K562 (cell line): Measurements from ENCODE around the gene ASIC3.

ENCODE experiments used
- ASH1L ChIP-seq: fragments of 450-650 bp; IDR thresholded peaks from 2 replicates; pipeline ENCODE4 v1.6.1; 2018; ENCODE audit warnings: borderline replicate concordance, mild to moderate bottlenecking, low read depth; ENCODE audit not compliant: partially characterized antibody
- CEBPB ChIP-seq: fragments of 450-650 bp; IDR thresholded peaks from 2 replicates; pipeline ENCODE4 v1.6.1; 2016; ENCODE audit warnings: missing genetic modification characterization, missing compliant biosample characterization
- KLF6 ChIP-seq: fragments of 250-450 bp; sonication (Bioruptor Pico); IDR thresholded peaks from 2 replicates; pipeline ENCODE4 v1.4.0; 2020; ENCODE audit warnings: mild to moderate bottlenecking, moderate library complexity, borderline replicate concordance
- POLR2A ChIP-seq: fragments of 450-650 bp; conservative IDR thresholded peaks from 2 replicates; pipeline ENCODE4 v1.6.1; 2016
- ZBTB17 ChIP-seq: fragments of 450-650 bp; formaldehyde crosslinking; IDR thresholded peaks from 2 replicates; pipeline ENCODE4 v1.4.0; 2020; ENCODE audit warnings: mild to moderate bottlenecking
- ZBTB7A ChIP-seq: IDR thresholded peaks from 2 replicates; pipeline ENCODE4 v1.6.1; 2011; ENCODE audit warnings: low read depth, mild to moderate bottlenecking, low read length, moderate library complexity, borderline replicate concordance; ENCODE audit not compliant: control insufficient read depth
- TF ChIP-seq, protein P1 (sequence below): sonication (generic); formaldehyde crosslinking; IDR thresholded peaks from 2 replicates; pipeline ENCODE4 v1.8.1; 2023; ENCODE audit warnings: mild to moderate bottlenecking, missing genetic modification reagents
- TF ChIP-seq, protein P2 (sequence below), 3 experiments: IDR thresholded peaks in 2 of 3; conservative IDR thresholded peaks in 1 of 3; 2 replicates each; pipeline ENCODE4 v1.5.1; 2011 to 2012; ENCODE audit warnings: low read length in 3 of 3, mild to moderate bottlenecking in 3 of 3, control low read depth in 2 of 3, improper control_type of control experiment in 1 of 3, inconsistent platforms in 1 of 3, low read depth in 1 of 3, mixed read lengths in 1 of 3, moderate library complexity in 1 of 3; ENCODE audit not compliant: insufficient read depth in 2 of 3
- TF ChIP-seq, protein P3 (sequence below): fragments of 250-450 bp; sonication (Bioruptor Pico); IDR thresholded peaks from 2 replicates; pipeline ENCODE4 v1.5.0; 2021; ENCODE audit warnings: mild to moderate bottlenecking, moderate library complexity
- TF ChIP-seq, protein P4 (sequence below): sonication (generic); formaldehyde crosslinking; IDR thresholded peaks from 2 replicates; pipeline ENCODE4 v1.8.0; 2022; ENCODE audit warnings: missing genetic modification reagents, mild to moderate bottlenecking, borderline replicate concordance

DNA sequence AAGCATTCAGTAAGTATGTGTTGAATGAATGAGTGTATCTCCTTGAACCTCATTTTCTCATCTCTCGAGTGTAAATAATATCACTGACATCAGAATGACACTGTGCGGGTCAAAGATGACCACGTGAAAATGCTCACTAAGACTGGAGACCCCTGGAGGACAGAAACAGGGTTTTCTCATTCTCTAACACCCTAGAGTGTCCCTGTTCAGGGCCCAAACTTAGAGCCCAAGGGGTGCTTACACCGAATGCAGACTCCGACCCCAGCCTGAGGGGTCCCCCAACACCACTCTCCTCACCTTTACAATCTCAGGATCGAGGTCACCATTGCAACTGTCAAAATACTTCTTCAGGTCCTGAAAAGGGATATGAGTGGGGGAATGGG is 7.9 kb downstream of the ASIC3 start:
- TF ChIP-seq CEBPB (no peak), ZBTB7A (no peak), ASH1L (no peak), ZBTB17 (no peak), KLF6 (CRISPR knock-in tag) (no peak), POLR2A (no peak)
- TF ChIP-seq, protein P1, sequence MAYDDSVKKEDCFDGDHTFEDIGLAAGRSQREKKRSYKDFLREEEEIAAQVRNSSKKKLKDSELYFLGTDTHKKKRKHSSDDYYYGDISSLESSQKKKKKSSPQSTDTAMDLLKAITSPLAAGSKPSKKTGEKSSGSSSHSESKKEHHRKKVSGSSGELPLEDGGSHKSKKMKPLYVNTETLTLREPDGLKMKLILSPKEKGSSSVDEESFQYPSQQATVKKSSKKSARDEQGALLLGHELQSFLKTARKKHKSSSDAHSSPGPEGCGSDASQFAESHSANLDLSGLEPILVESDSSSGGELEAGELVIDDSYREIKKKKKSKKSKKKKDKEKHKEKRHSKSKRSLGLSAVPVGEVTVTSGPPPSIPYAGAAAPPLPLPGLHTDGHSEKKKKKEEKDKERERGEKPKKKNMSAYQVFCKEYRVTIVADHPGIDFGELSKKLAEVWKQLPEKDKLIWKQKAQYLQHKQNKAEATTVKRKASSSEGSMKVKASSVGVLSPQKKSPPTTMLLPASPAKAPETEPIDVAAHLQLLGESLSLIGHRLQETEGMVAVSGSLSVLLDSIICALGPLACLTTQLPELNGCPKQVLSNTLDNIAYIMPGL, result no peak
- TF ChIP-seq, protein P2, sequence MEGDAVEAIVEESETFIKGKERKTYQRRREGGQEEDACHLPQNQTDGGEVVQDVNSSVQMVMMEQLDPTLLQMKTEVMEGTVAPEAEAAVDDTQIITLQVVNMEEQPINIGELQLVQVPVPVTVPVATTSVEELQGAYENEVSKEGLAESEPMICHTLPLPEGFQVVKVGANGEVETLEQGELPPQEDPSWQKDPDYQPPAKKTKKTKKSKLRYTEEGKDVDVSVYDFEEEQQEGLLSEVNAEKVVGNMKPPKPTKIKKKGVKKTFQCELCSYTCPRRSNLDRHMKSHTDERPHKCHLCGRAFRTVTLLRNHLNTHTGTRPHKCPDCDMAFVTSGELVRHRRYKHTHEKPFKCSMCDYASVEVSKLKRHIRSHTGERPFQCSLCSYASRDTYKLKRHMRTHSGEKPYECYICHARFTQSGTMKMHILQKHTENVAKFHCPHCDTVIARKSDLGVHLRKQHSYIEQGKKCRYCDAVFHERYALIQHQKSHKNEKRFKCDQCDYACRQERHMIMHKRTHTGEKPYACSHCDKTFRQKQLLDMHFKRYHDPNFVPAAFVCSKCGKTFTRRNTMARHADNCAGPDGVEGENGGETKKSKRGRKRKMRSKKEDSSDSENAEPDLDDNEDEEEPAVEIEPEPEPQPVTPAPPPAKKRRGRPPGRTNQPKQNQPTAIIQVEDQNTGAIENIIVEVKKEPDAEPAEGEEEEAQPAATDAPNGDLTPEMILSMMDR (IDR thresholded peaks at IDR 0.05 in 2 of 3, conservative IDR thresholded peaks at IDR 0.05 in 1 of 3; ENCODE audit: insufficient read depth in 2 of 3, low read depth in 1 of 3, low read length in 3 of 3), result peak; percentile 32 to 52 (median 47); a peak in 5 of 6 replicates
- TF ChIP-seq, protein P3, sequence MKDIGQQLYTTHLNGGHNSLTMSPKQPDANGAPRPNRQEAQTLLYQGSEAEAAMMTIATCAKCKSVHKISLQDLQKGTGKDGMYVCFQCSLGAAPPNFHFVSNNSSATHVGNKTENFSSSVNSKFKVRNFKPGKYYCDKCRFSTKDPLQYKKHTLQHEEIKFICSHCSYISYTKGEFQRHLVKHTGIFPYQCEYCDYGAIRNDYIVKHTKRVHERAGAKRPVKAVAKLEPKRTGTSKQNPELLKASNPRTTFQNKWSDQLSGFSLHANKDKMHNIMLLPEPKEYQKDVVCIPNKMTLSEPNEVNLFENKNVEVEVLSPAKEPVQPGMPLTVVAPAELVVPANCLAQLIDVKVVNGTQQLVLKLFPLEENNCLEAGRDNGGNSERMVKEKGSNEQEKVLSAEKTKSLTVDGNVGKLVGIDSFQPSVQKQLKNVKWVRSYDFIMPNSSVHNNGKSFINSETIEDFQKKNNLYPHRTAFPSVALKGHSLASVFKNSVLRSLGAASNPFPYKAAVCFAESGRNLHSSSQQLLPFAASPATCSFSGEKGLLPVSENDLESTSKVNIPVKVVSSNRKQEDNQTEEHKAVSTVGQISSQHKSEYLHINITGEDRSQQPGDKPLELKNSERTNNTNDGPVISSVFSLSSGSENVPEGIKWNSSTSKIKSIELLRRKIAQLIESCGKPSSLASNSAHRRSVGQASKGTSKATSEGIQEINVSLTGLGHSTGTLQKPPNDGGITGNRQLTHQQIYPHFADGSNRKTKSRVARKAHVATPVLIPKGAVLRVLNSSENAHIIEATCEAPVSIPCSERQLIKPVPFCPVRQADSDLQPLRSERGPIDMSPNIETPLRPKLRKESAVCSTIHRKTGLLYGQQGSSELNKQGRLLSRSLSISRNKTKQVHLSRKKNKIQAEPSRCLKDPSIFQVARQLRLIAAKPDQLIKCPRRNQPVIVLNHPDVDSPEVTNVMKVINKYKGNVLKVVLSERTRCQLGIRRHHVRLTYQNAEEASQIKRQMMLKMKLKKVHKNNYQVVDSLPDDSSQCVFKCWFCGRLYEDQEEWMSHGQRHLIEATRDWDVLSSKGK (CRISPR knock-in tag), result no peak
- TF ChIP-seq, protein P4, sequence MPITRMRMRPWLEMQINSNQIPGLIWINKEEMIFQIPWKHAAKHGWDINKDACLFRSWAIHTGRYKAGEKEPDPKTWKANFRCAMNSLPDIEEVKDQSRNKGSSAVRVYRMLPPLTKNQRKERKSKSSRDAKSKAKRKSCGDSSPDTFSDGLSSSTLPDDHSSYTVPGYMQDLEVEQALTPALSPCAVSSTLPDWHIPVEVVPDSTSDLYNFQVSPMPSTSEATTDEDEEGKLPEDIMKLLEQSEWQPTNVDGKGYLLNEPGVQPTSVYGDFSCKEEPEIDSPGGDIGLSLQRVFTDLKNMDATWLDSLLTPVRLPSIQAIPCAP (CRISPR knock-in tag), result no peak; the same call in 1 of the 2 replicates
